IPS-18c (cell line): ENCODE results near the gene TLL1.

Source experiments
- H3K4me3 ChIP-seq: 2 replicates; pipeline ENCODE4 v1.7.0; 2013; ENCODE audit warnings: low read depth, mild to moderate bottlenecking, low read length, moderate library complexity; ENCODE audit not compliant: insufficient read depth
- H3K9me3 ChIP-seq: one replicate; pipeline ENCODE4 v1.6.1; 2013; ENCODE audit warnings: mild to moderate bottlenecking, low read length, moderate library complexity; ENCODE audit not compliant: control insufficient read depth, insufficient read depth

TLL1 gene

GRCh38 chr4:165874791-165875371 lies 1.8 kb downstream of the TLL1 start:
- Histone ChIP-seq H3K4me3 (peak overlapping the region; percentile 62; the same call in 1 of the 2 replicates), H3K9me3 (no peaks in the 10 kb centered on the region)

GRCh38 chr4:165875446-165875845 lies 2.4 kb downstream of the TLL1 start:
- Histone ChIP-seq H3K4me3 (no peak overlapping the region; the same call in 1 of the 2 replicates), H3K9me3 (no peaks in the 10 kb centered on the region)

- H3K4me3 ChIP-seq, result no peak overlapping the region
Observed at GRCh38 chr4:165877286-165877685, 4.2 kb downstream of the TLL1 start.

GRCh38 chr4:165879641-165880040 lies 6.6 kb downstream of the TLL1 start:
- no peak overlapping the region for H3K4me3 ChIP-seq
- H3K9me3 ChIP-seq, result no peaks in the 10 kb centered on the region

More at GRCh38 chr4:165877286-165877685, 4.2 kb downstream of the TLL1 start:
- H3K9me3 ChIP-seq, result no peaks in the 10 kb centered on the region

- no peak overlapping the region for H3K4me3 ChIP-seq
- no peaks in the 10 kb centered on the region for H3K9me3 ChIP-seq
Observed at GRCh38 chr4:165894159-165894558, 21.1 kb downstream of the TLL1 start.

- Histone ChIP-seq H3K4me3 (no peak overlapping the region), H3K9me3 (no peaks in the 10 kb centered on the region)
Observed at GRCh38 chr4:165905405-165906027, 32.5 kb downstream of the TLL1 start.

- Histone ChIP-seq H3K4me3 (no peak overlapping the region), H3K9me3 (no peaks in the 10 kb centered on the region)
Observed at GRCh38 chr4:165906272-165906671, 33.2 kb downstream of the TLL1 start.

GRCh38 chr4:165909947-165910346 lies 36.9 kb downstream of the TLL1 start:
- Histone ChIP-seq H3K4me3 (no peak overlapping the region), H3K9me3 (no peaks in the 10 kb centered on the region)

GRCh38 chr4:165915215-165915614 lies 42.2 kb downstream of the TLL1 start:
- Histone ChIP-seq H3K9me3 (no peaks in the 10 kb centered on the region), H3K4me3 (no peak overlapping the region)

GRCh38 chr4:165921546-165921945 lies 48.5 kb downstream of the TLL1 start:
- Histone ChIP-seq H3K9me3 (no peaks in the 10 kb centered on the region), H3K4me3 (no peak overlapping the region)

GRCh38 chr4:165922747-165923146 lies 49.7 kb downstream of the TLL1 start:
- no peaks in the 10 kb centered on the region for H3K9me3 ChIP-seq
- no peak overlapping the region for H3K4me3 ChIP-seq

- no peaks in the 10 kb centered on the region for H3K9me3 ChIP-seq
- no peak overlapping the region for H3K4me3 ChIP-seq
Observed at GRCh38 chr4:165926307-165926706, 53.3 kb downstream of the TLL1 start.

- Histone ChIP-seq H3K4me3 (no peak overlapping the region), H3K9me3 (no peaks in the 10 kb centered on the region)
Observed at GRCh38 chr4:165927366-165927765, 54.3 kb downstream of the TLL1 start.

- no peaks in the 10 kb centered on the region for H3K9me3 ChIP-seq
- no peak overlapping the region for H3K4me3 ChIP-seq
Observed at GRCh38 chr4:165927815-165928214, 54.8 kb downstream of the TLL1 start.

GRCh38 chr4:165928601-165929000 lies 55.6 kb downstream of the TLL1 start:
- Histone ChIP-seq H3K9me3 (no peaks in the 10 kb centered on the region), H3K4me3 (no peak overlapping the region)

- no peak overlapping the region for H3K4me3 ChIP-seq
- H3K9me3 ChIP-seq, result no peaks in the 10 kb centered on the region
Observed at GRCh38 chr4:165929662-165930061, 56.6 kb downstream of the TLL1 start.

GRCh38 chr4:165931741-165932140 lies 58.7 kb downstream of the TLL1 start:
- Histone ChIP-seq H3K4me3 (no peak overlapping the region), H3K9me3 (no peaks in the 10 kb centered on the region)

GRCh38 chr4:165944900-165945299 lies 71.9 kb downstream of the TLL1 start:
- Histone ChIP-seq H3K9me3 (no peaks in the 10 kb centered on the region), H3K4me3 (no peak overlapping the region)

GRCh38 chr4:165945991-165946390 lies 73.0 kb downstream of the TLL1 start:
- no peaks in the 10 kb centered on the region for H3K9me3 ChIP-seq

More at GRCh38 chr4:165945991-165946390, 73.0 kb downstream of the TLL1 start:
- no peak overlapping the region for H3K4me3 ChIP-seq
